ENCODE measurements around the gene LDLRAD3. TPM values are rescaled to one million over a fixed set of nuclear protein-coding genes. Genes with fewer than 3 reads are reported as not detected.

The LDLRAD3 gene
- total RNA-seq, 1 experiment from 2014 or later = 55.7 TPM

DNA sequence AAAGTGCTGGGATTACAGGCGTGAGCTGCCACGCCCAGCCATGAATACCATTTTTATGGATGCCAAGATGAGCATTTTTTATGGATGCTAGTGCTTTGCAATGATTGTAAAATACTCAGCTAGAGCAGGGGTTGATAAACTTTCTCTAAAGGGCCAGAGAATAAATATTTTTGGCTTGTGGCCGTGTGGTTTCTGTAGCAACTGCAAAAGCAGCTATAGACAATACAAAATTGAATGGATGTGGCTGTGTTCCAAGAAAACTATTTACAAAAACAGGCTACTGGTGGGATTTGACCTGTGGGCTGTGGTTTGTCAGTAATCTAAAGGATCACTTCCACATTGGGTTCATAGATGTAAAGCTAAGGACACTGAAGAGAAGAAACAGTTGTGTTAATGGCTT lies 289.3 kb downstream of the LDLRAD3 start:
- no peak overlapping the region for H3K4me3 Mint-ChIP-seq (ENCODE audit: unreplicated experiment)
- no peak for DNase-seq (ENCODE audit: unreplicated experiment)
- H3K27me3 Mint-ChIP-seq (ENCODE audit: insufficient read depth, unreplicated experiment) = no peaks in the 10 kb centered on the region
- peaks cover 50% of the 10 kb centered on the region for H3K36me3 Mint-ChIP-seq (ENCODE audit: insufficient read depth, unreplicated experiment)
- TF ChIP-seq, protein P1, sequence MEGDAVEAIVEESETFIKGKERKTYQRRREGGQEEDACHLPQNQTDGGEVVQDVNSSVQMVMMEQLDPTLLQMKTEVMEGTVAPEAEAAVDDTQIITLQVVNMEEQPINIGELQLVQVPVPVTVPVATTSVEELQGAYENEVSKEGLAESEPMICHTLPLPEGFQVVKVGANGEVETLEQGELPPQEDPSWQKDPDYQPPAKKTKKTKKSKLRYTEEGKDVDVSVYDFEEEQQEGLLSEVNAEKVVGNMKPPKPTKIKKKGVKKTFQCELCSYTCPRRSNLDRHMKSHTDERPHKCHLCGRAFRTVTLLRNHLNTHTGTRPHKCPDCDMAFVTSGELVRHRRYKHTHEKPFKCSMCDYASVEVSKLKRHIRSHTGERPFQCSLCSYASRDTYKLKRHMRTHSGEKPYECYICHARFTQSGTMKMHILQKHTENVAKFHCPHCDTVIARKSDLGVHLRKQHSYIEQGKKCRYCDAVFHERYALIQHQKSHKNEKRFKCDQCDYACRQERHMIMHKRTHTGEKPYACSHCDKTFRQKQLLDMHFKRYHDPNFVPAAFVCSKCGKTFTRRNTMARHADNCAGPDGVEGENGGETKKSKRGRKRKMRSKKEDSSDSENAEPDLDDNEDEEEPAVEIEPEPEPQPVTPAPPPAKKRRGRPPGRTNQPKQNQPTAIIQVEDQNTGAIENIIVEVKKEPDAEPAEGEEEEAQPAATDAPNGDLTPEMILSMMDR (IDR thresholded peaks at IDR 0.05; ENCODE audit: unreplicated experiment) = no peak
- no TSS peak for BruUV-seq (replicated peaks)
- ChIA-PET CTCF (interaction anchor here (0.6 kb wide), 1 partner anchor 626 kb away, joined by 3 read pairs; no protein-coding TSS in a partner anchor), POLR2A (interaction anchor here (0.6 to 3.5 kb wide), 2 partner anchors 9 to 15 kb away, joined by 3 to 16 read pairs; no protein-coding TSS in a partner anchor)
- intact Hi-C loops (cut with micrococcal nuclease) = no loop called here
- no peaks in the 10 kb centered on the region for H3K9me3 Mint-ChIP-seq (ENCODE audit: unreplicated experiment)
- no peak overlapping the region for H3K27ac Mint-ChIP-seq (ENCODE audit: low read depth, unreplicated experiment)
- no peaks in the 10 kb centered on the region for H3K4me1 Mint-ChIP-seq (ENCODE audit: insufficient read depth, unreplicated experiment)

DNA sequence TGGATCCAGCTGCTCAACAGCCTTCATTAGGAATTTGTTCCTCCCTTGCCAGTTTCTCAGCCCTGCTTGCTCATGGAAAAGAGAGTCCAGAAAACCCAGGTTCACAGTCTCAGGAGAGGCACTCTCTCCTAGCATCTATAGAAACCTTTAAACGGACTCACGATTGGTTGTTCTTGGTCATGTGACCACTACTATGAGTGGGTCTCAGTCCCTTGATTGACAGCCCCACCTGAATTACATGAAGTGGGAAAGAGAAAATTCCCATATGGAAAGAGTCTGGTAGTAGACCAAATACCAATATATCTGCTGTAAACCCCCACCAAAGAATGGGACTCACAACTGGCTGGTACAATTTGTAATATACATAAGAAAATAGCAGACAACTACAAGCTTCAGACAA lies 291.0 kb downstream of the LDLRAD3 start:
- no TSS peak for BruUV-seq (replicated peaks)
- ChIA-PET CTCF (interaction anchor here (0.8 kb wide), 1 partner anchor 413 kb away, joined by 4 read pairs; no protein-coding TSS in a partner anchor), POLR2A (interaction anchor here (3.5 kb wide), 1 partner anchor 14 kb away, joined by 16 read pairs; no protein-coding TSS in a partner anchor)
- H3K9me3 Mint-ChIP-seq (ENCODE audit: unreplicated experiment) = no peaks in the 10 kb centered on the region
- intact Hi-C loops (cut with micrococcal nuclease) = no loop called here
- no peak for DNase-seq (ENCODE audit: unreplicated experiment)
- H3K27ac Mint-ChIP-seq (ENCODE audit: low read depth, unreplicated experiment) = no peak overlapping the region
- H3K4me1 Mint-ChIP-seq (ENCODE audit: insufficient read depth, unreplicated experiment) = no peaks in the 10 kb centered on the region
- peaks cover 35% of the 10 kb centered on the region for H3K36me3 Mint-ChIP-seq (ENCODE audit: insufficient read depth, unreplicated experiment)
- TF ChIP-seq, protein P1 (IDR thresholded peaks at IDR 0.05; ENCODE audit: unreplicated experiment) = no peak
- H3K27me3 Mint-ChIP-seq (ENCODE audit: insufficient read depth, unreplicated experiment) = no peaks in the 10 kb centered on the region
- H3K4me3 Mint-ChIP-seq (ENCODE audit: unreplicated experiment) = no peak overlapping the region

DNA sequence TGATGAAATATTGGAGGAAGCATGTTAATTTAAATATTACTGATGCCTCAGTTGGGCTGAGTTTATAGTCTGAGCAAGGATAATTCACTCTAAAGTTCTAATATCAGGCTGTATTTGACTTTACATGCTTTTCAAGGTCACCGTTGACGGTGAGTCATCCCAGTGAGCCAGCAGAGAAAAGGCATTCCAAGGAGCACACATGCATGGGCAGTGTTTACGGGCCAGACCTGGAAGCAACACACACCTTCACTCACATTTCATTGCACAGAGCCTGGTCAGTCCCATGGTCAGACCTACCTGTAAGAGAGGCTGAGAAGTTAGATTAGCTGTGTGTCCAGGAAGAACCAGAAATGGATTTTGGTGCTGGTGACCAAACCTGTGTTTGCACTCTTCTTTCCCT lies 291.9 kb downstream of the LDLRAD3 start:
- CTCF ChIA-PET = interaction anchor here (0.8 to 0.9 kb wide), 2 partner anchors 8 to 31 kb away, joined by 3 read pairs; no protein-coding TSS in a partner anchor

DNA sequence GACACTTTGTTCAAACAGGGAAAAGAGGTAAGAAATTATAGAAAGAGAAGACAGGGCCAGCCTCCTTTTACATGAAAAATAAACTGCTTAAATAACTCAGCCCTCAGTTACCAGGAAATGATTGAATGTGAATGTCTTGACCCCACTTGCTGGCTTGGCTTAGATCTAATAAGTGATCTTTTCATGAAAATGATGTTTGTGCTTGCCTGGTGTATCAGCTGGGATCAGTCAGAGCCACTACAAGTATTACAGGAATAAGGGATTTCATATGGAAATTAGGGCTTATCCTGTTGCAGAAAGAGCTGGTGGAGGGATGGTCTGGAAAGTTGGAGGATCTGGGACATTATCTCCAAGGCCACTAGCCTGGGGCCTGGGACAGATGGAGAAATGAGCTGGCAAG lies 293.5 kb downstream of the LDLRAD3 start:
- H3K4me3 Mint-ChIP-seq (ENCODE audit: unreplicated experiment) = no peak overlapping the region
- no peaks in the 10 kb centered on the region for H3K4me1 Mint-ChIP-seq (ENCODE audit: insufficient read depth, unreplicated experiment)
- TF ChIP-seq, protein P1 (IDR thresholded peaks at IDR 0.05; ENCODE audit: unreplicated experiment) = no peak
- no peaks in the 10 kb centered on the region for H3K27me3 Mint-ChIP-seq (ENCODE audit: insufficient read depth, unreplicated experiment)
- DNase-seq (ENCODE audit: unreplicated experiment) = no peak
- ChIA-PET POLR2A (no interaction called here), CTCF (interaction anchor here (0.6 kb wide), 1 partner anchor 12 kb away, joined by 3 read pairs; no protein-coding TSS in a partner anchor)
- BruUV-seq (replicated peaks) = no TSS peak
- H3K9me3 Mint-ChIP-seq (ENCODE audit: unreplicated experiment) = no peaks in the 10 kb centered on the region
- no peak overlapping the region for H3K27ac Mint-ChIP-seq (ENCODE audit: low read depth, unreplicated experiment)
- H3K36me3 Mint-ChIP-seq (ENCODE audit: insufficient read depth, unreplicated experiment) = peaks cover 14% of the 10 kb centered on the region
- intact Hi-C loops (cut with micrococcal nuclease) = no loop called here

More for the DNA sequence above, 291.9 kb downstream of the LDLRAD3 start:
- H3K9me3 Mint-ChIP-seq (ENCODE audit: unreplicated experiment) = no peaks in the 10 kb centered on the region
- H3K36me3 Mint-ChIP-seq (ENCODE audit: insufficient read depth, unreplicated experiment) = peaks cover 26% of the 10 kb centered on the region
- peak; percentile 18 for DNase-seq (ENCODE audit: unreplicated experiment)
- TF ChIP-seq, protein P1 (IDR thresholded peaks at IDR 0.05; ENCODE audit: unreplicated experiment) = no peak
- H3K27me3 Mint-ChIP-seq (ENCODE audit: insufficient read depth, unreplicated experiment) = no peaks in the 10 kb centered on the region
- intact Hi-C loops (cut with micrococcal nuclease) = no loop called here
- no TSS peak for BruUV-seq (replicated peaks)
- no peaks in the 10 kb centered on the region for H3K4me1 Mint-ChIP-seq (ENCODE audit: insufficient read depth, unreplicated experiment)
- H3K4me3 Mint-ChIP-seq (ENCODE audit: unreplicated experiment) = no peak overlapping the region
- POLR2A ChIA-PET = interaction anchor here (0.5 to 3.5 kb wide), 2 partner anchors 13 to 56 kb away, joined by 3 to 16 read pairs; no protein-coding TSS in a partner anchor
- no peak overlapping the region for H3K27ac Mint-ChIP-seq (ENCODE audit: low read depth, unreplicated experiment)
